SK-N-SH treated with all-trans-retinoic acid at 6 μM for 48 hours (cell line): ENCODE results near the gene ALOX12B.

Experiments used
- ATAC-seq: fragments of 200-7000 bp; cut with Tn5 transposase; 3 replicates; pipeline ENCODE4 v1.9.1; 2020; ENCODE audit warnings: mild to moderate bottlenecking, moderate library complexity
- ARNTL ChIP-seq: fragments of 450-650 bp; formaldehyde crosslinking; IDR thresholded peaks from 2 replicates; pipeline ENCODE4 v1.5.0; 2020; ENCODE audit warnings: low read depth, mild to moderate bottlenecking, moderate library complexity, borderline replicate concordance
- BACH2 ChIP-seq: fragments of 250-450 bp; sonication (Bioruptor Pico); IDR thresholded peaks from 2 replicates; pipeline ENCODE4 v1.9.0; 2021; ENCODE audit warnings: mild to moderate bottlenecking, borderline replicate concordance
- ESRRG ChIP-seq: fragments of 250-450 bp; sonication (Bioruptor Pico); IDR thresholded peaks from 2 replicates; pipeline ENCODE4 v1.6.1; 2021; ENCODE audit warnings: mild to moderate bottlenecking
- GLIS3 ChIP-seq: fragments of 250-450 bp; sonication (Bioruptor Pico); IDR thresholded peaks from 2 replicates; pipeline ENCODE4 v1.5.0; 2020; ENCODE audit warnings: mild to moderate bottlenecking, moderate library complexity
- ISL1 ChIP-seq: fragments of 250-450 bp; sonication (Bioruptor Pico); IDR thresholded peaks from 2 replicates; pipeline ENCODE4 v2.1.2; 2022; ENCODE audit warnings: mild to moderate bottlenecking, moderate library complexity
- OSR1 ChIP-seq: fragments of 250-450 bp; sonication (Bioruptor Pico); IDR thresholded peaks from 2 replicates; pipeline ENCODE4 v1.8.0; 2022; ENCODE audit warnings: moderate library complexity, mild to moderate bottlenecking, inconsistent platforms
- PPARA ChIP-seq: fragments of 250-450 bp; sonication (Bioruptor Pico); IDR thresholded peaks from 2 replicates; pipeline ENCODE4 v1.5.0; 2020; ENCODE audit warnings: mild to moderate bottlenecking, borderline replicate concordance
- RARB ChIP-seq: fragments of 250-450 bp; sonication (Bioruptor Pico); IDR thresholded peaks from 2 replicates; pipeline ENCODE4 v1.8.0; 2021; ENCODE audit warnings: mild to moderate bottlenecking, moderate library complexity
- SNAI2 ChIP-seq: fragments of 250-450 bp; sonication (Bioruptor Pico); IDR thresholded peaks from 2 replicates; pipeline ENCODE4 v1.5.0; 2020; ENCODE audit warnings: mild to moderate bottlenecking, moderate library complexity
- TCF4 ChIP-seq: fragments of 250-450 bp; sonication (Bioruptor Pico); IDR thresholded peaks from 2 replicates; pipeline ENCODE4 v1.8.0; 2021; ENCODE audit warnings: mild to moderate bottlenecking, moderate library complexity, borderline replicate concordance
- TOX ChIP-seq: fragments of 250-450 bp; sonication (Bioruptor Pico); IDR thresholded peaks from 2 replicates; pipeline ENCODE4 v1.8.0; 2021; ENCODE audit warnings: mild to moderate bottlenecking, moderate library complexity, borderline replicate concordance
- ZC3H10 ChIP-seq: fragments of 250-450 bp; sonication (Bioruptor Pico); IDR thresholded peaks from 2 replicates; pipeline ENCODE4 v1.5.1; 2021; ENCODE audit warnings: mild to moderate bottlenecking, moderate library complexity
- ZFP3 ChIP-seq: fragments of 250-450 bp; sonication (Bioruptor Pico); IDR thresholded peaks from 2 replicates; pipeline ENCODE4 v1.5.0; 2020; ENCODE audit warnings: mild to moderate bottlenecking, moderate library complexity
- ZNF565 ChIP-seq: fragments of 450-650 bp; formaldehyde crosslinking; conservative IDR thresholded peaks from 2 replicates; pipeline ENCODE4 v1.5.0; 2020; ENCODE audit warnings: low read depth, mild to moderate bottlenecking, moderate library complexity
- ZNF70 ChIP-seq: fragments of 450-650 bp; formaldehyde crosslinking; IDR thresholded peaks from 2 replicates; pipeline ENCODE4 v1.5.0; 2020; ENCODE audit warnings: mild to moderate bottlenecking, moderate library complexity
- ZNF8 ChIP-seq: fragments of 450-650 bp; formaldehyde crosslinking; IDR thresholded peaks from 2 replicates; pipeline ENCODE4 v1.5.0; 2020; ENCODE audit warnings: mild to moderate bottlenecking, moderate library complexity
- TF ChIP-seq, protein P1 (sequence below): fragments of 250-450 bp; sonication (Bioruptor Pico); IDR thresholded peaks from 2 replicates; pipeline ENCODE4 v1.8.0; 2020; ENCODE audit warnings: mild to moderate bottlenecking, moderate library complexity, borderline replicate concordance
- TF ChIP-seq, protein P2 (sequence below): fragments of 250-450 bp; sonication (Bioruptor Pico); IDR thresholded peaks from 2 replicates; pipeline ENCODE4 v1.5.0; 2020; ENCODE audit warnings: mild to moderate bottlenecking, moderate library complexity
- TF ChIP-seq, protein P3 (sequence below): fragments of 250-450 bp; sonication (Bioruptor Pico); IDR thresholded peaks from 2 replicates; pipeline ENCODE4 v1.5.1; 2021; ENCODE audit warnings: mild to moderate bottlenecking, moderate library complexity
- TF ChIP-seq, protein P4 (sequence below): fragments of 250-450 bp; sonication (Bioruptor Pico); IDR thresholded peaks from 2 replicates; pipeline ENCODE4 v1.5.1; 2020; ENCODE audit warnings: low read depth, mild to moderate bottlenecking, moderate library complexity
- TF ChIP-seq, protein P5 (sequence below): fragments of 250-450 bp; sonication (Bioruptor Pico); IDR thresholded peaks from 2 replicates; pipeline ENCODE4 v1.8.0; 2021; ENCODE audit warnings: low read depth, mild to moderate bottlenecking, moderate library complexity, borderline replicate concordance

The ALOX12B gene

DNA sequence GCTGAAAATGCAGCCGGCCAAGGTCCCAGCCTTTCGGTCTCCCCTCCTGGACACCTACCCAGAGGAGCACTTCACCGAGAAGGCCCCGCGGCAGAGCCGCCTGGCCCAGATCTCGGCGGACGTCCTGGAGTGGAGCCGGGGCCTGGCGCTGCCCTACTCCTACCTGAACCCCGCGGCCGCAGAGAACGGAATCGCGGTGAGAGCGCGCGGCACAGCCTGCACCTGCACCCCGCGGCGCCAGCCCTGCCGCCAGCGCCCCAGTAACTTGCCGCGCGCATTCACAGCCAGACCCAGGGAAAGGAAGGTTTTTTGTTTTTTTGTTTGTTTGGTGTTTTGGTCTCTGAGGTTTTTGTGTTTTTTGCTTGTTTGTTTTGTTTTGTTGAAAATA, 15.2 kb downstream of the ALOX12B start:
- TF ChIP-seq OSR1 = no peak
- TF ChIP-seq ZNF70 (CRISPR knock-in tag) = no peak
- TF ChIP-seq GLIS3 (CRISPR knock-in tag) = no peak
- TF ChIP-seq SNAI2 (CRISPR knock-in tag) = no peak
- no peak for TF ChIP-seq TCF4 (CRISPR knock-in tag)
- no peak for TF ChIP-seq ESRRG (CRISPR knock-in tag)
- TF ChIP-seq, protein P1, sequence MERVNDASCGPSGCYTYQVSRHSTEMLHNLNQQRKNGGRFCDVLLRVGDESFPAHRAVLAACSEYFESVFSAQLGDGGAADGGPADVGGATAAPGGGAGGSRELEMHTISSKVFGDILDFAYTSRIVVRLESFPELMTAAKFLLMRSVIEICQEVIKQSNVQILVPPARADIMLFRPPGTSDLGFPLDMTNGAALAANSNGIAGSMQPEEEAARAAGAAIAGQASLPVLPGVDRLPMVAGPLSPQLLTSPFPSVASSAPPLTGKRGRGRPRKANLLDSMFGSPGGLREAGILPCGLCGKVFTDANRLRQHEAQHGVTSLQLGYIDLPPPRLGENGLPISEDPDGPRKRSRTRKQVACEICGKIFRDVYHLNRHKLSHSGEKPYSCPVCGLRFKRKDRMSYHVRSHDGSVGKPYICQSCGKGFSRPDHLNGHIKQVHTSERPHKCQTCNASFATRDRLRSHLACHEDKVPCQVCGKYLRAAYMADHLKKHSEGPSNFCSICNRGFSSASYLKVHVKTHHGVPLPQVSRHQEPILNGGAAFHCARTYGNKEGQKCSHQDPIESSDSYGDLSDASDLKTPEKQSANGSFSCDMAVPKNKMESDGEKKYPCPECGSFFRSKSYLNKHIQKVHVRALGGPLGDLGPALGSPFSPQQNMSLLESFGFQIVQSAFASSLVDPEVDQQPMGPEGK (CRISPR knock-in tag) = no peak
- no peak for TF ChIP-seq ARNTL (CRISPR knock-in tag)
- no peak for TF ChIP-seq ZFP3 (CRISPR knock-in tag)
- no peak for TF ChIP-seq ISL1 (CRISPR knock-in tag)
- TF ChIP-seq ZNF565 (CRISPR knock-in tag) = no peak
- TF ChIP-seq PPARA (CRISPR knock-in tag) = no peak
- no peak for TF ChIP-seq TOX (CRISPR knock-in tag)
- TF ChIP-seq BACH2 (CRISPR knock-in tag) = no peak
- no peak for TF ChIP-seq ZC3H10 (CRISPR knock-in tag)
- TF ChIP-seq, protein P2, sequence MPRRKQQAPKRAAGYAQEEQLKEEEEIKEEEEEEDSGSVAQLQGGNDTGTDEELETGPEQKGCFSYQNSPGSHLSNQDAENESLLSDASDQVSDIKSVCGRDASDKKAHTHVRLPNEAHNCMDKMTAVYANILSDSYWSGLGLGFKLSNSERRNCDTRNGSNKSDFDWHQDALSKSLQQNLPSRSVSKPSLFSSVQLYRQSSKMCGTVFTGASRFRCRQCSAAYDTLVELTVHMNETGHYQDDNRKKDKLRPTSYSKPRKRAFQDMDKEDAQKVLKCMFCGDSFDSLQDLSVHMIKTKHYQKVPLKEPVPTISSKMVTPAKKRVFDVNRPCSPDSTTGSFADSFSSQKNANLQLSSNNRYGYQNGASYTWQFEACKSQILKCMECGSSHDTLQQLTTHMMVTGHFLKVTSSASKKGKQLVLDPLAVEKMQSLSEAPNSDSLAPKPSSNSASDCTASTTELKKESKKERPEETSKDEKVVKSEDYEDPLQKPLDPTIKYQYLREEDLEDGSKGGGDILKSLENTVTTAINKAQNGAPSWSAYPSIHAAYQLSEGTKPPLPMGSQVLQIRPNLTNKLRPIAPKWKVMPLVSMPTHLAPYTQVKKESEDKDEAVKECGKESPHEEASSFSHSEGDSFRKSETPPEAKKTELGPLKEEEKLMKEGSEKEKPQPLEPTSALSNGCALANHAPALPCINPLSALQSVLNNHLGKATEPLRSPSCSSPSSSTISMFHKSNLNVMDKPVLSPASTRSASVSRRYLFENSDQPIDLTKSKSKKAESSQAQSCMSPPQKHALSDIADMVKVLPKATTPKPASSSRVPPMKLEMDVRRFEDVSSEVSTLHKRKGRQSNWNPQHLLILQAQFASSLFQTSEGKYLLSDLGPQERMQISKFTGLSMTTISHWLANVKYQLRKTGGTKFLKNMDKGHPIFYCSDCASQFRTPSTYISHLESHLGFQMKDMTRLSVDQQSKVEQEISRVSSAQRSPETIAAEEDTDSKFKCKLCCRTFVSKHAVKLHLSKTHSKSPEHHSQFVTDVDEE = no peak
- TF ChIP-seq, protein P3, sequence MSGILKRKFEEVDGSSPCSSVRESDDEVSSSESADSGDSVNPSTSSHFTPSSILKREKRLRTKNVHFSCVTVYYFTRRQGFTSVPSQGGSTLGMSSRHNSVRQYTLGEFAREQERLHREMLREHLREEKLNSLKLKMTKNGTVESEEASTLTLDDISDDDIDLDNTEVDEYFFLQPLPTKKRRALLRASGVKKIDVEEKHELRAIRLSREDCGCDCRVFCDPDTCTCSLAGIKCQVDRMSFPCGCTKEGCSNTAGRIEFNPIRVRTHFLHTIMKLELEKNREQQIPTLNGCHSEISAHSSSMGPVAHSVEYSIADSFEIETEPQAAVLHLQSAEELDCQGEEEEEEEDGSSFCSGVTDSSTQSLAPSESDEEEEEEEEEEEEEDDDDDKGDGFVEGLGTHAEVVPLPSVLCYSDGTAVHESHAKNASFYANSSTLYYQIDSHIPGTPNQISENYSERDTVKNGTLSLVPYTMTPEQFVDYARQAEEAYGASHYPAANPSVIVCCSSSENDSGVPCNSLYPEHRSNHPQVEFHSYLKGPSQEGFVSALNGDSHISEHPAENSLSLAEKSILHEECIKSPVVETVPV = no peak
- TF ChIP-seq, protein P4, sequence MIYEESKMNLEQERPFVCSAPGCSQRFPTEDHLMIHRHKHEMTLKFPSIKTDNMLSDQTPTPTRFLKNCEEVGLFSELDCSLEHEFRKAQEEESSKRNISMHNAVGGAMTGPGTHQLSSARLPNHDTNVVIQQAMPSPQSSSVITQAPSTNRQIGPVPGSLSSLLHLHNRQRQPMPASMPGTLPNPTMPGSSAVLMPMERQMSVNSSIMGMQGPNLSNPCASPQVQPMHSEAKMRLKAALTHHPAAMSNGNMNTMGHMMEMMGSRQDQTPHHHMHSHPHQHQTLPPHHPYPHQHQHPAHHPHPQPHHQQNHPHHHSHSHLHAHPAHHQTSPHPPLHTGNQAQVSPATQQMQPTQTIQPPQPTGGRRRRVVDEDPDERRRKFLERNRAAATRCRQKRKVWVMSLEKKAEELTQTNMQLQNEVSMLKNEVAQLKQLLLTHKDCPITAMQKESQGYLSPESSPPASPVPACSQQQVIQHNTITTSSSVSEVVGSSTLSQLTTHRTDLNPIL (CRISPR knock-in tag) = no peak
- no peak for ATAC-seq

DNA sequence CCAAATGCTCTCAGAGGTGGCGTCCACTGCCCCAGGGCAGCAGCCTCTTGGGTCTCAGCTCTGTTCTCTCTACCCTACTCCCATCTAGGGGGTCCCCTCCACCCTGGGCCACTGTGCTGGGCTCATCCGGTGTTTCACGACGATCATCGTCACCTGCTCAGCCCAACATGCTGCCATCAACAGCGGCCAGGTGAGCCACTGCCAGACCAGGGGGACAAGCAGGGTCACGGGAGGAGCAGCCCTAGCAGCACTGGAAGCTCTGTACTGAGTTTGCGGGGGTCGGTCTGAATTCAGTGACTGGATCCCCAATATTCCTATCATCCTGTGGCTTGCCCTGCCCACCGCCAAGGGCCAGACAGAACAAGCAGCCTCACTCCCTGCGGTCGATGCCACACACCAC, 16.0 kb downstream of the ALOX12B start:
- ATAC-seq = no peak
- TF ChIP-seq ZNF565 (CRISPR knock-in tag) (no peak), SNAI2 (CRISPR knock-in tag) (no peak), PPARA (CRISPR knock-in tag) (no peak), ESRRG (CRISPR knock-in tag) (no peak), TCF4 (CRISPR knock-in tag) (no peak), ZFP3 (CRISPR knock-in tag) (no peak), ISL1 (CRISPR knock-in tag) (no peak), RARB (CRISPR knock-in tag) (no peak), ZNF8 (CRISPR knock-in tag) (no peak)
- TF ChIP-seq, protein P3 = no peak
- TF ChIP-seq, protein P5, sequence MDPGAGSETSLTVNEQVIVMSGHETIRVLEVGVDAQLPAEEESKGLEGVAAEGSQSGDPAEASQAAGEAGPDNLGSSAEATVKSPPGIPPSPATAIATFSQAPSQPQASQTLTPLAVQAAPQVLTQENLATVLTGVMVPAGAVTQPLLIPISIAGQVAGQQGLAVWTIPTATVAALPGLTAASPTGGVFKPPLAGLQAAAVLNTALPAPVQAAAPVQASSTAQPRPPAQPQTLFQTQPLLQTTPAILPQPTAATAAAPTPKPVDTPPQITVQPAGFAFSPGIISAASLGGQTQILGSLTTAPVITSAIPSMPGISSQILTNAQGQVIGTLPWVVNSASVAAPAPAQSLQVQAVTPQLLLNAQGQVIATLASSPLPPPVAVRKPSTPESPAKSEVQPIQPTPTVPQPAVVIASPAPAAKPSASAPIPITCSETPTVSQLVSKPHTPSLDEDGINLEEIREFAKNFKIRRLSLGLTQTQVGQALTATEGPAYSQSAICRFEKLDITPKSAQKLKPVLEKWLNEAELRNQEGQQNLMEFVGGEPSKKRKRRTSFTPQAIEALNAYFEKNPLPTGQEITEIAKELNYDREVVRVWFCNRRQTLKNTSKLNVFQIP (CRISPR knock-in tag) = no peak
